Brain microvascular endothelial cell (primary cell): ENCODE measurements around the gene SEL1L3.

ENCODE experiments used
- DNase-seq: peaks from one replicate; pipeline ENCODE4 v3.0.0-alpha.2; 2020
- H3K27ac ChIP-seq: fragments of 250-450 bp; sonication (Bioruptor Pico); 2 replicates; pipeline ENCODE4 v1.5.1; 2020; ENCODE audit warnings: mild to moderate bottlenecking, moderate library complexity
- H3K27me3 ChIP-seq: fragments of 250-450 bp; sonication (Bioruptor Pico); replicated peaks from 2 replicates; pipeline ENCODE4 v1.5.1; 2020; ENCODE audit warnings: mild to moderate bottlenecking
- H3K36me3 ChIP-seq: fragments of 250-450 bp; sonication (Bioruptor Pico); replicated peaks from 2 replicates; pipeline ENCODE4 v1.5.1; 2020; ENCODE audit warnings: mild to moderate bottlenecking
- H3K4me3 ChIP-seq: 2 replicates; pipeline ENCODE4 v1.5.1; 2011; ENCODE audit warnings: low read depth, mild to moderate bottlenecking, control low read depth, low read length, moderate library complexity
- in situ Hi-C: cut with HindIII; loops from 2 replicates; pipeline ENCODE4 v1.10.0; 2017; ENCODE audit warnings: low sequenced_read_pairs, low pct_ligation_motif_present
- TF ChIP-seq, protein P1 (sequence below): IDR thresholded peaks from 2 replicates; pipeline ENCODE4 v1.5.1; 2011; ENCODE audit warnings: low read depth, mild to moderate bottlenecking, moderate library complexity, low read length, control low read depth, inconsistent platforms; ENCODE audit errors: missing control alignments

The SEL1L3 gene

DNA sequence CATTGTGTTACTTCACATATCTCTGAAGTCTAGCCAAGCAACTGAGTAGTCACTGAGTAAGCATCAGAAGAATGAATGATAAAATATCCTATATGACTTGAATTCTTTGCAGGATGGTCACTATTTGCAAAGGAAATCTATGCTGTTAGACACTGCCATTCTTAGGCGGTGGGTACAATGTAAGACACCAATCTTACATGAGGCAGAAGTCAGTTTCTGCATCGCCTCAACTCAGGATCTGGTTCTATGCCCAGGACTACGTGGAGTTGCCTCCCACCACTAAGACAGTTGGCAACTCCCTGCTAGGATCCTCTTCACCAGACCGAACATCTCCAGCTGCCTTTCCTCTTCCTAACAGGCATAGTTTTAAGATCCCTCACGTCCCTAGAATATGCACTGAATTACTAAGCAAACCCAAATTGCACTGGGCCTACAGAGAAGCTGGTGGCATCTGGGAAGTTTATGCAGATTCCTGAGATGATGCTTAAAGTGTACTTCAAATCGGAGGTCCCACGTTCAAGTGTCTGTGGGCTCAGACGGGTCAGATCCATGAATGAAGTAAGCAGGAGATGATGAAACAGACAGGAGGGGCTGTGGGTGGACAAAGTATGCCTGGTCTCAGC, 45.6 kb downstream of the SEL1L3 start:
- no peaks in the 10 kb centered on the region for H3K27me3 ChIP-seq
- in situ Hi-C loops: no loop called here
- H3K4me3 ChIP-seq: no peak overlapping the region
- no peaks in the 10 kb centered on the region for H3K36me3 ChIP-seq
- H3K27ac ChIP-seq: peak overlapping the region; percentile 78
- peak; percentile 68 for DNase-seq
- TF ChIP-seq, protein P1, sequence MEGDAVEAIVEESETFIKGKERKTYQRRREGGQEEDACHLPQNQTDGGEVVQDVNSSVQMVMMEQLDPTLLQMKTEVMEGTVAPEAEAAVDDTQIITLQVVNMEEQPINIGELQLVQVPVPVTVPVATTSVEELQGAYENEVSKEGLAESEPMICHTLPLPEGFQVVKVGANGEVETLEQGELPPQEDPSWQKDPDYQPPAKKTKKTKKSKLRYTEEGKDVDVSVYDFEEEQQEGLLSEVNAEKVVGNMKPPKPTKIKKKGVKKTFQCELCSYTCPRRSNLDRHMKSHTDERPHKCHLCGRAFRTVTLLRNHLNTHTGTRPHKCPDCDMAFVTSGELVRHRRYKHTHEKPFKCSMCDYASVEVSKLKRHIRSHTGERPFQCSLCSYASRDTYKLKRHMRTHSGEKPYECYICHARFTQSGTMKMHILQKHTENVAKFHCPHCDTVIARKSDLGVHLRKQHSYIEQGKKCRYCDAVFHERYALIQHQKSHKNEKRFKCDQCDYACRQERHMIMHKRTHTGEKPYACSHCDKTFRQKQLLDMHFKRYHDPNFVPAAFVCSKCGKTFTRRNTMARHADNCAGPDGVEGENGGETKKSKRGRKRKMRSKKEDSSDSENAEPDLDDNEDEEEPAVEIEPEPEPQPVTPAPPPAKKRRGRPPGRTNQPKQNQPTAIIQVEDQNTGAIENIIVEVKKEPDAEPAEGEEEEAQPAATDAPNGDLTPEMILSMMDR: no peak

- H3K27me3 ChIP-seq: no peaks in the 10 kb centered on the region
- H3K4me3 ChIP-seq: no peak overlapping the region
- in situ Hi-C loops: no loop called here
- DNase-seq: no peak
- H3K27ac ChIP-seq: peak overlapping the region; percentile 6
- TF ChIP-seq, protein P1: no peak
- no peaks in the 10 kb centered on the region for H3K36me3 ChIP-seq
These were observed 46.2 kb downstream of the SEL1L3 start for GRCh38 chr4:25816591-25817058.

DNA sequence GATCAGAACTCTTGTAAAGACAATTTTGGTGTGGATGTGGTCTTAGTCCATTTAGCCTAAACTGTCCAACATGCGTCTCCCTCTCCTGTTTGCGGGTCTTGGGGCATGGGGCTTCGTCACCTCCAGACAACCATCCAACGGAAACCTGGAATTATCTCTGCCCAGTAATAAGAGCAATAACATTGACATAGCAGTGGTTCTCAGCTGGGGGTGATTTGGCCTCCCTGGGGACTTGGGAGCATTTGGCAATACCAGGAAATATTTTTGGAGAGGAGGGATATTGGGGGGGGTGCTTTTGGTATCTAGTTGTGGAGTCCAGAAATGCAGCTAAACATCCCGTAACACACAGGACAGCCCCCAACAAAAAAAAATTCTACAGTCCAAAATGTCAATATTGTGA, 47.2 kb downstream of the SEL1L3 start:
- H3K36me3 ChIP-seq: no peaks in the 10 kb centered on the region

GRCh38 chr4:25814301-25815136, 48.3 kb downstream of the SEL1L3 start:
- no peaks in the 10 kb centered on the region for H3K27me3 ChIP-seq
- in situ Hi-C loops: no loop called here
- H3K4me3 ChIP-seq: no peak overlapping the region
- peak; percentile 82 for DNase-seq
- no peaks in the 10 kb centered on the region for H3K36me3 ChIP-seq
- TF ChIP-seq, protein P1: no peak
- peak overlapping the region; percentile 61 for H3K27ac ChIP-seq

More for the DNA sequence above, 47.2 kb downstream of the SEL1L3 start:
- H3K27ac ChIP-seq: peak overlapping the region; percentile 61
- no peaks in the 10 kb centered on the region for H3K27me3 ChIP-seq
- in situ Hi-C loops: no loop called here
- no peak overlapping the region for H3K4me3 ChIP-seq
- DNase-seq: peak; percentile 66
- TF ChIP-seq, protein P1: no peak

DNA sequence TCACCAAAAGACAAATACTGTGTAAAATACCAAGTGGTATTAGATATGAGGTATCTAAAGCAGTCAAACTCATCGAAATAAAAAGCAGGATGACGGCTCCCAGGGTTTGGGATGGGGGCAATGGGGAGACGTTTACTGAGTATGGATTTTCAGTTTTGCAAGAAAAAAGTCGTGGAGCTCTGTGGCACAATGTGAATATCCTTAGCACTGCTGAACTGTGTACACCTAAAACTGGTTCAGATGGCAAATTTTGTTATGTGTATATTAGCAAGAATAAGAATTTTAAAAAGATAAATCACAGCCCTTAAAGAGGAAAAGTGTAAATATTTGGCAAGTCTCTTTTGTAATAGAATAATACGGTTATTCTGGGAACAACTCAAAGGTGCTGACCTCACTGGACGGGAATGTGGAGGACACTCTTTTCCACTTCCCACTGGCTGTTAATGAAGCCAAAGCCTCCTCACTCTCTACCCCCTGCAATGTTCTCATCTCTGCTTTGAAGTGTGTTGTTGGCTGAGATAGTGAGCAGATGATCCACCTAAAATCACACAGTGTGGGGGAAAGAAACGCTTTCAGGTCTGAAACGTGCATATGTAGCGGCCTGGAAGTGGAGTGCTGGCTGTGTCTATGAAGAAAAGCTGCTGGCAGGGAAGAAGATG, 49.2 kb downstream of the SEL1L3 start:
- H3K27me3 ChIP-seq: no peaks in the 10 kb centered on the region
- TF ChIP-seq, protein P1: no peak
- peak; percentile 67 for DNase-seq
- no peak overlapping the region for H3K4me3 ChIP-seq
- in situ Hi-C loops: no loop called here
- peak overlapping the region; percentile 61 for H3K27ac ChIP-seq
- H3K36me3 ChIP-seq: no peaks in the 10 kb centered on the region
